Activated CD4-positive, alpha-beta memory T cell treated with anti-CD3 and anti-CD28 coated beads for 36 hours (primary cell): ENCODE measurements around the gene SLC35B4. TPM values are rescaled to one million over a fixed set of nuclear protein-coding genes. Genes with fewer than 3 reads are reported as not detected.
A peak's percentile ranks its signal among the peaks of the same experiment; 100 is the strongest.

ENCODE experiments used
- CTCF ChIA-PET: fragments of 350-600 bp; sonication (Branson Sonifier 250); formaldehyde crosslinking; loops from one replicate; lab custom pipeline; 2021; ENCODE audit warnings: antibody characterized with exemption, inconsistent platforms; lab: Charles Lee
- POLR2A ChIA-PET: fragments of 350-600 bp; sonication (Branson Sonifier 250); formaldehyde crosslinking; loops from one replicate; lab custom pipeline; 2021; ENCODE audit warnings: antibody characterized with exemption; lab: Charles Lee
- DNase-seq: peaks from one replicate; pipeline ENCODE4 v3.0.0-alpha.2; 2020
- H3K27ac Mint-ChIP-seq: one replicate; pipeline ENCODE4 v1.8.0; 2021; ENCODE audit warnings: mixed read lengths
- H3K27me3 Mint-ChIP-seq: one replicate; pipeline ENCODE4 v1.8.0; 2021; ENCODE audit warnings: mixed read lengths
- H3K36me3 Mint-ChIP-seq: one replicate; pipeline ENCODE4 v1.8.0; 2021; ENCODE audit warnings: mixed read lengths
- H3K4me1 Mint-ChIP-seq: one replicate; pipeline ENCODE4 v1.8.0; 2021; ENCODE audit warnings: low read depth, mixed read lengths
- H3K4me3 Mint-ChIP-seq: one replicate; pipeline ENCODE4 v1.8.0; 2021; ENCODE audit warnings: mild to moderate bottlenecking, mixed read lengths
- H3K9me3 Mint-ChIP-seq: one replicate; pipeline ENCODE4 v1.8.0; 2021; ENCODE audit warnings: mixed read lengths
- intact Hi-C: fragments of 100-400 bp; cut with micrococcal nuclease; formaldehyde crosslinking; loops from one replicate; pipeline ENCODE4 v1.15.1; 2023
- total RNA-seq, 2 experiments: library from RNA; stranded (reverse); gene quantifications; one replicate each; pipeline ENCODE4 v1.2.3, GENCODE V29; 2021

Gene SLC35B4
- total RNA-seq, 2 experiments from 2014 or later = 10.9 to 14.5 TPM

- ChIA-PET CTCF (interaction anchor here (1.2 kb wide), 1 partner anchor 27 kb away, joined by 4 read pairs; no protein-coding TSS in a partner anchor), POLR2A (no interaction called here)
- DNase-seq = no peak
- Mint-ChIP-seq H3K36me3 (no peaks in the 10 kb centered on the region), H3K4me1 (no peaks in the 10 kb centered on the region), H3K27me3 (peaks cover 13% of the 10 kb centered on the region), H3K27ac (no peak overlapping the region), H3K4me3 (no peak overlapping the region), H3K9me3 (no peaks in the 10 kb centered on the region)
- intact Hi-C loops = loop anchor here (5.0 kb wide), 1 partner anchor 187 kb away; no protein-coding TSS in a partner anchor
These were observed 13.1 kb upstream of the SLC35B4 start for GRCh38 chr7:134329614-134330346.

GRCh38 chr7:134328900-134329299 lies 12.2 kb upstream of the SLC35B4 start:
- intact Hi-C loops = loop anchor here (5.0 kb wide), 1 partner anchor 187 kb away; no protein-coding TSS in a partner anchor
- Mint-ChIP-seq H3K27me3 (peaks cover 14% of the 10 kb centered on the region), H3K27ac (no peak overlapping the region), H3K4me1 (no peaks in the 10 kb centered on the region), H3K9me3 (no peaks in the 10 kb centered on the region), H3K4me3 (no peak overlapping the region), H3K36me3 (no peaks in the 10 kb centered on the region)
- DNase-seq = no peak
- CTCF ChIA-PET = interaction anchor here (0.7 to 1.2 kb wide), 2 partner anchors 9 to 28 kb away, joined by 3 to 4 read pairs; no protein-coding TSS in a partner anchor
- POLR2A ChIA-PET = no interaction called here

GRCh38 chr7:134327896-134328295 lies 11.2 kb upstream of the SLC35B4 start:
- Mint-ChIP-seq H3K4me1 (no peaks in the 10 kb centered on the region), H3K27ac (no peak overlapping the region), H3K36me3 (no peaks in the 10 kb centered on the region), H3K27me3 (peaks cover 15% of the 10 kb centered on the region), H3K9me3 (no peaks in the 10 kb centered on the region), H3K4me3 (no peak overlapping the region)
- POLR2A ChIA-PET = no interaction called here
- peak; percentile 61 for DNase-seq
- CTCF ChIA-PET = interaction anchor here (0.7 kb wide), 1 partner anchor 10 kb away, joined by 3 read pairs; no protein-coding TSS in a partner anchor
- intact Hi-C loops = loop anchor here (5.0 kb wide), 1 partner anchor 186 kb away; no protein-coding TSS in a partner anchor

DNA sequence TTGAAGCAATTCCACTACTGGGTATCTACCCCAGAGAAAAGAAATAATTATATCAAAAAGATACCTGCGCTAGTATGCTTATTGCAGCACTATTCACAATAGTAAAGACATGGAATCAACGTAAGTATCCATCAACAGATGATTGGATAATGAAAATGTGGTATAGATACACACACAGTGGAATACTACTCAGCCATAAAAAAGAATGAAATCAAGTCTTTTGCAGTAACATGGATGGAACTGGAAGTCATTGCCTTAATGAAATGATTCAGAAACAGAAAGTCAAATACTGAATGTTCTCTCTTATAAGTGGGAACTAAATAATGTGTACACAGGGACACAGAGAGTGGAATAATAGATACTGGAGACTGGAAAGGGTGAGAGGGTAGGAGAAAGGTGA lies 7.4 kb upstream of the SLC35B4 start:
- H3K9me3 Mint-ChIP-seq = no peaks in the 10 kb centered on the region
- H3K27me3 Mint-ChIP-seq = peaks cover 7% of the 10 kb centered on the region
- H3K36me3 Mint-ChIP-seq = no peaks in the 10 kb centered on the region
- intact Hi-C loops = no loop called here
- H3K4me3 Mint-ChIP-seq = no peak overlapping the region
- POLR2A ChIA-PET = no interaction called here
- H3K27ac Mint-ChIP-seq = no peak overlapping the region
- CTCF ChIA-PET = no interaction called here
- no peaks in the 10 kb centered on the region for H3K4me1 Mint-ChIP-seq
- DNase-seq = no peak

GRCh38 chr7:134320201-134320600 lies 3.5 kb upstream of the SLC35B4 start:
- intact Hi-C loops = no loop called here
- Mint-ChIP-seq H3K36me3 (no peaks in the 10 kb centered on the region), H3K27me3 (peaks cover 7% of the 10 kb centered on the region), H3K27ac (no peak overlapping the region), H3K9me3 (no peaks in the 10 kb centered on the region), H3K4me3 (no peak overlapping the region), H3K4me1 (peaks cover 15% of the 10 kb centered on the region)
- no peak for DNase-seq
- ChIA-PET POLR2A (no interaction called here), CTCF (no interaction called here)

- H3K27me3 Mint-ChIP-seq = peaks cover 4% of the 10 kb centered on the region
- ChIA-PET POLR2A (no interaction called here), CTCF (interaction anchor here (0.8 to 1.5 kb wide), 2 partner anchors 39 to 177 kb away, joined by 4 to 5 read pairs; no protein-coding TSS in a partner anchor)
- H3K27ac Mint-ChIP-seq = no peak overlapping the region
- intact Hi-C loops = loop anchor here (5.0 to 10.0 kb wide), 3 partner anchors 39 to 1661 kb away; no protein-coding TSS in a partner anchor
- H3K9me3 Mint-ChIP-seq = no peaks in the 10 kb centered on the region
- no peak overlapping the region for H3K4me3 Mint-ChIP-seq
- no peak for DNase-seq
- H3K4me1 Mint-ChIP-seq = peaks cover 19% of the 10 kb centered on the region
- H3K36me3 Mint-ChIP-seq = no peaks in the 10 kb centered on the region
These were observed 1.7 kb upstream of the SLC35B4 start for GRCh38 chr7:134318443-134318842.

- intact Hi-C loops = loop anchor here (1.0 to 10.0 kb wide), 7 partner anchors 40 to 1660 kb away; partner anchors contain the start of genes AKR1B1 and LRGUK
- POLR2A ChIA-PET = interaction anchor here (1.0 to 1.4 kb wide), 2 partner anchors 115 to 329 kb away, joined by 5 read pairs; partner anchors contain the start of gene BPGM
- Mint-ChIP-seq H3K27me3 (no peaks in the 10 kb centered on the region), H3K9me3 (no peaks in the 10 kb centered on the region), H3K36me3 (no peaks in the 10 kb centered on the region), H3K4me1 (peaks cover 19% of the 10 kb centered on the region), H3K4me3 (peak overlapping the region; percentile 90), H3K27ac (peak overlapping the region; percentile 53)
- CTCF ChIA-PET = interaction anchor here (1.1 to 1.5 kb wide), 8 partner anchors 10 to 190 kb away, joined by 3 to 10 read pairs (median 5); partner anchors contain the start of genes AKR1B1 and LRGUK
- DNase-seq = no peak
These were observed 704 bp upstream of the SLC35B4 start for GRCh38 chr7:134317434-134317833.

DNA sequence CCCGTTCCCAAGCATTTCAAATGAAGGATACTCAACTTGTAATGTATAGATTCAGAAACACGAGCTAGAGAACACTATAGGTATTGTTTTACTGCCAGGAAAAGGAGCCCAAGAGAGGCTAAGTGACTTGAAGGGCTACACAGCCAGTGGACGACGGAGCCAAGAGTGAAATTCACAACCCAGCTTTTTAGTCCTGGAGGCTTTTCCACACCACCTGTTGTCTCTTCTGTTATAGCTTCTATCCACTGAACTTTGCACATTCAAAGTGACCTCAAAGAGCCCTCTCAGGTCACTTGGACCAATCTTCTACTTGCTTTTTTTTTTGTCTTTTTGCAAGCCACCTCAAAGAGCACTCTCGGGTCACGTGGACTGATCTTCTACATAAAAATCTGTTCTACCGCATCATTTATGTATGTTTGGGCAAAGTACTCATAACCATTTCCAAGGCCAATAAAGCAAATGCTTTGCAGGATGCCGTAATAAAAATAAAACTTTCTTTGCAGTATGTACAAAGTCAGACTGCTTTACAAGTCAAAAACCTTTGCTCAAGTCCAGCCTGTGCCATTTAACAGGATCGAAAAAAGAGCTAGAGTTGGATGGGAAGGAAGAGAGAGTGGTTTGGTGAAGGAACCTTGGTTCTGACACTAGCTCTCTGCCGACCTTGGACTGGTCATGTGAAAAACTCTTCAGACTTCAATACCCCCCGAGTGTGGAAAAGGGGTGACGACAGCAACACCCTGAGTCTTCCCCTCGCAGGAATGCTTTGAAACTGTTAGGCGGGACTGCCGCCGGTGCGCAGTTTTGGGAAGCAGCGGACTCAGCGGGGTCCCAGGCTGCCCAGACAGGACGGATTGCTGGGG lies 821 bp downstream of the SLC35B4 start:
- ChIA-PET POLR2A (interaction anchor here (1.4 kb wide), 1 partner anchor 330 kb away, joined by 5 read pairs; the partner anchor contains the start of gene BPGM), CTCF (interaction anchor here (0.6 to 1.5 kb wide), 7 partner anchors 40 to 236 kb away, joined by 3 to 10 read pairs (median 4); partner anchors contain the start of gene AKR1B1)
- intact Hi-C loops = loop anchor here (2.0 to 10.0 kb wide), 4 partner anchors 41 to 1659 kb away; no protein-coding TSS in a partner anchor
- no peak overlapping the region for H3K27ac Mint-ChIP-seq
- no peaks in the 10 kb centered on the region for H3K9me3 Mint-ChIP-seq
- DNase-seq = no peak
- H3K4me3 Mint-ChIP-seq = peak overlapping the region; percentile 90
- no peaks in the 10 kb centered on the region for H3K27me3 Mint-ChIP-seq
- H3K4me1 Mint-ChIP-seq = peaks cover 19% of the 10 kb centered on the region
- no peaks in the 10 kb centered on the region for H3K36me3 Mint-ChIP-seq

DNA sequence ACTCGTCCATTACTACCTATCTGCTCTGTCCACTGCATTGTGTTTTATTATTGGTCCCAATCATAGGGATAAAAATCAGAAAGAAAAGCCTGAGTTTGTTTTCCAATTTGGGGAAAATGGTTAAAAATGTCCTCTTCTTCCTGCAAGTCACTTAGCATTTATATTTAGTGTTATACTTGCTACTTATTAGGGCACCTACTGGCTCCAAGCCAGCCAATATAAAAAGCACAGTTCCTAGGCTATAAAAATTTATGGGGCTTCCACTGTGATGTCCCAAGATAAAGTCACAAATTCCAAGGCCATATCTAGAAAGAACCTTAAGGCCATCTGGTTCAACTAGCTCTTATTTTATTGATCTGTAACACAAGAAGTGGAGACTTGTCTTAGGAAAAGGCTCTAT lies 3.2 kb downstream of the SLC35B4 start:
- ChIA-PET CTCF (no interaction called here), POLR2A (no interaction called here)
- Mint-ChIP-seq H3K27ac (no peak overlapping the region), H3K36me3 (peaks cover 2% of the 10 kb centered on the region), H3K4me3 (no peak overlapping the region), H3K27me3 (no peaks in the 10 kb centered on the region), H3K9me3 (no peaks in the 10 kb centered on the region), H3K4me1 (peaks cover 19% of the 10 kb centered on the region)
- DNase-seq = no peak
- intact Hi-C loops = loop anchor here (10.0 kb wide), 1 partner anchor 851 kb away; no protein-coding TSS in a partner anchor

GRCh38 chr7:134312717-134313116 lies 4.0 kb downstream of the SLC35B4 start:
- Mint-ChIP-seq H3K4me1 (peaks cover 18% of the 10 kb centered on the region), H3K4me3 (no peak overlapping the region), H3K27ac (no peak overlapping the region), H3K36me3 (peaks cover 5% of the 10 kb centered on the region), H3K27me3 (no peaks in the 10 kb centered on the region), H3K9me3 (no peaks in the 10 kb centered on the region)
- CTCF ChIA-PET = no interaction called here
- POLR2A ChIA-PET = no interaction called here
- intact Hi-C loops = loop anchor here (10.0 kb wide), 1 partner anchor 852 kb away; no protein-coding TSS in a partner anchor
- no peak for DNase-seq

GRCh38 chr7:134311807-134312206 lies 4.9 kb downstream of the SLC35B4 start:
- H3K4me1 Mint-ChIP-seq = peaks cover 11% of the 10 kb centered on the region
- ChIA-PET CTCF (no interaction called here), POLR2A (no interaction called here)
- no peak overlapping the region for H3K4me3 Mint-ChIP-seq
- peaks cover 5% of the 10 kb centered on the region for H3K36me3 Mint-ChIP-seq
- intact Hi-C loops = loop anchor here (10.0 kb wide), 1 partner anchor 853 kb away; no protein-coding TSS in a partner anchor
- no peak overlapping the region for H3K27ac Mint-ChIP-seq
- H3K9me3 Mint-ChIP-seq = no peaks in the 10 kb centered on the region
- H3K27me3 Mint-ChIP-seq = no peaks in the 10 kb centered on the region
- DNase-seq = no peak
